Heart left ventricle (tissue), 13 donors: ENCODE results near the gene CYP20A1.

Experiments
- POLR2A ChIP-seq, 2 donors: fragments of 450-650 bp; IDR thresholded peaks; one replicate each; pipeline ENCODE4 v1.6.1; 2017; ENCODE audit warnings: antibody characterized with exemption in 2 of 2, mild to moderate bottlenecking in 2 of 2, moderate library complexity in 2 of 2
- TF ChIP-seq, protein P1 (sequence below), 12 donors: fragments of 200-600 bp; sonication (generic) in 4 of 12; IDR thresholded peaks; one replicate each; pipeline versions ENCODE4 v1.5.0 to v1.8.0; 2018 to 2022; ENCODE audit warnings: antibody characterized with exemption in 12 of 12, mild to moderate bottlenecking in 5 of 12
- donor health status: ischemic (EF 13 %, LVEDD 7.1; RV severe dilation, severe dysfunction).
- donor health status: DM: no; HTN: yes; CAD: no.
- donor health status: DM: no; HTN: no; CAD: no.
- donor health status: ischemic (EF 25% LVEDD 6.9; RV normal size, moderate dysfunction).
- donor health status: ischemic (EF 25% LVEDD 5.7; RV mildly dilated, moderate dysfunction).
- donor health status: ischemic (EF 35%, LVEDD 5.7; RV mildly dilated, moderate dysfunction).
- donor health status: nonischemic (EF 11% LVEDD 7.7; RV severe dilation, severe dysfunction).
- donor health status: DM: yes; HTN: yes; CAD: no.
- donor health status: PGD.
- donor health status: ischemic (EF 29% LVEDD 5.4; RV normal size, mild dysfunction).
- donor health status: nonischemic (EF 23%, LVEDD 6.1; RV moderate dilation, normal function).

DNA sequence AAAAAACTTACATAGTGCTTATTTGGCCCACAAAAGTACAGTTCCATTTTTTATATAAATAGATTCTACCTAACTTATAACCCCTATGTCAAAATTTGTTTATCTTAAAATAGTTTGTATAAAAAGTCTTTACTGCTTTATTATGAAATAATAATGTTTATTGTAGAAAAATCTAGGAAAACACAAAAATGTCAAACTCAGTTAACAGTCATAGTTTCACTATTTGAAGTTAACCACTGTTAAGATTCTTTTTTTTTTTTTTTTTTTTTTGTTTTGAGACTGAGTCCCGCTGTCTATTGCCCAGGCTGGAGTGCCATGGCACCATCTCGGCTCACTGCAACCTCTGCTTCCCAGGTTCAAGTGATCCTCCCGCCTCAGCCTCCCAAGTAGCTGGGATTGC, 62.8 kb downstream of the CYP20A1 start:
- TF ChIP-seq, protein P1, sequence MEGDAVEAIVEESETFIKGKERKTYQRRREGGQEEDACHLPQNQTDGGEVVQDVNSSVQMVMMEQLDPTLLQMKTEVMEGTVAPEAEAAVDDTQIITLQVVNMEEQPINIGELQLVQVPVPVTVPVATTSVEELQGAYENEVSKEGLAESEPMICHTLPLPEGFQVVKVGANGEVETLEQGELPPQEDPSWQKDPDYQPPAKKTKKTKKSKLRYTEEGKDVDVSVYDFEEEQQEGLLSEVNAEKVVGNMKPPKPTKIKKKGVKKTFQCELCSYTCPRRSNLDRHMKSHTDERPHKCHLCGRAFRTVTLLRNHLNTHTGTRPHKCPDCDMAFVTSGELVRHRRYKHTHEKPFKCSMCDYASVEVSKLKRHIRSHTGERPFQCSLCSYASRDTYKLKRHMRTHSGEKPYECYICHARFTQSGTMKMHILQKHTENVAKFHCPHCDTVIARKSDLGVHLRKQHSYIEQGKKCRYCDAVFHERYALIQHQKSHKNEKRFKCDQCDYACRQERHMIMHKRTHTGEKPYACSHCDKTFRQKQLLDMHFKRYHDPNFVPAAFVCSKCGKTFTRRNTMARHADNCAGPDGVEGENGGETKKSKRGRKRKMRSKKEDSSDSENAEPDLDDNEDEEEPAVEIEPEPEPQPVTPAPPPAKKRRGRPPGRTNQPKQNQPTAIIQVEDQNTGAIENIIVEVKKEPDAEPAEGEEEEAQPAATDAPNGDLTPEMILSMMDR (IDR thresholded peaks at IDR 0.05), result no peak
- TF ChIP-seq POLR2A (IDR thresholded peaks at IDR 0.05), result no peak
